ENCODE data around the gene MORN1.

- no peak for TF ChIP-seq MAX (IDR thresholded peaks at IDR 0.05)
- no peak for TF ChIP-seq CTCF (IDR thresholded peaks at IDR 0.05; ENCODE audit: control extremely low read depth in 1 of 3, insufficient read depth in 1 of 3, low read depth in 1 of 3, low read length in 3 of 3)
- TF ChIP-seq TAF1 (IDR thresholded peaks at IDR 0.05; ENCODE audit: low read depth, low read length), result no peak
- no peak for TF ChIP-seq SIN3A (conservative IDR thresholded peaks at IDR 0.05 in 1 of 2, IDR thresholded peaks at IDR 0.05 in 1 of 2; ENCODE audit: low read depth in 1 of 2, low read length in 2 of 2)
- TF ChIP-seq CREB1 (IDR thresholded peaks at IDR 0.05), result no peak
- no peak for TF ChIP-seq CHD2 (IDR thresholded peaks at IDR 0.05; ENCODE audit: low read length)
- TF ChIP-seq SP4 (IDR thresholded peaks at IDR 0.05; ENCODE audit: low read length), result no peak
- no peak for TF ChIP-seq POLR2A (IDR thresholded peaks at IDR 0.05; ENCODE audit: control extremely low read depth in 1 of 2, low read depth in 2 of 2, low read length in 2 of 2)
- no peak for TF ChIP-seq YY1 (IDR thresholded peaks at IDR 0.05; ENCODE audit: low read depth, low read length)
- no peak for TF ChIP-seq MAFK (IDR thresholded peaks at IDR 0.05; ENCODE audit: low read depth, low read length)
Measured at GRCh38 chr1:2427976-2428375, 36.6 kb upstream of the MORN1 start.

All from H1 (cell line).